Spleen (tissue), 7 donors: ENCODE measurements around the gene KCNG1.

Experiments used
- CTCF ChIP-seq, 11 experiments: fragments of 200-600 bp in 7 of 11; fragments of 450-650 bp in 4 of 11; sonication (generic) in 4 of 11; IDR thresholded peaks in 8 of 11; conservative IDR thresholded peaks in 3 of 11; 1 replicate in 7 of 11; 2 replicates in 4 of 11; pipeline versions ENCODE4 v1.4.0 to v1.8.0; 2016 to 2021; ENCODE audit warnings: antibody characterized with exemption in 11 of 11, inconsistent platforms in 4 of 11, mild to moderate bottlenecking in 1 of 11
- POLR2A ChIP-seq, 3 donors: fragments of 450-650 bp; IDR thresholded peaks; one replicate each; pipeline ENCODE4 v1.5.1; 2017; ENCODE audit warnings: antibody characterized with exemption in 3 of 3, mild to moderate bottlenecking in 1 of 3
- donor health status: DM: no; HTN: no; CAD: no; lungs with moderate emphysema.
- donor health status: DM: no; HTN: no; CAD: no.
- donor health status: DM: no; HTN: no; CAD: no.

GRCh38 chr20:51042657-51043247 is 19.8 kb upstream of the KCNG1 start:
- no peak for TF ChIP-seq CTCF (IDR thresholded peaks at IDR 0.05 in 8 of 11, conservative IDR thresholded peaks at IDR 0.05 in 3 of 11)
- no peak for TF ChIP-seq POLR2A (IDR thresholded peaks at IDR 0.05)
